GM18951 (cell line): ENCODE data around the gene MSGN1.

Experiments used
- POLR2A ChIP-seq: IDR thresholded peaks from 4 replicates; pipeline ENCODE4 v1.6.1; 2011; ENCODE audit warnings: mild to moderate bottlenecking; ENCODE audit not compliant: insufficient read length, insufficient read depth; ENCODE audit errors: extremely low read depth
- in situ Hi-C: fragments of 300-500 bp; cut with MboI; formaldehyde crosslinking; loops from one replicate; pipeline ENCODE4 v1.12.0; 2022; ENCODE audit warnings: low sequenced_read_pairs, mixed read lengths, inconsistent platforms; ENCODE audit not compliant: unreplicated experiment

The MSGN1 gene

DNA sequence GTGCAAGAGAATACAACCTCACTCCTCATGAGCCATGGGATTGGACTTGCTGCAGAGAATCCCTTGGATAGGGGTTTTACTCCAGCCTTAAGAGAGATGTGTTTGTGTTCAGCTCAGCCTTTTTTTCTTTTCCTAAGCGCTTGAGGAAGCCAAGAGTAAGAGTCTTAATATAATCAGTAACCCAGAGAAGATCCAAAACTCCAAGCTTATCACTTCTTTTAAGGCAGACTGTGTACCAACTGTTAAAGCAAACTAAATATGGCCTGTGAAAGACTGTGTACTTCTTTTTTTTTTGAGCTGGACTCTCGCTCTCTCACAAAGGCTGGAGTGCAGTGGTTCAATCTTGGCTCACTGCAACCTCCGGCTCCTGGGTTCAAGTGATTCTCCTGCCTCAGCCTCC lies 30.4 kb downstream of the MSGN1 start:
- TF ChIP-seq POLR2A = no peak
- in situ Hi-C loops = no loop called here

DNA sequence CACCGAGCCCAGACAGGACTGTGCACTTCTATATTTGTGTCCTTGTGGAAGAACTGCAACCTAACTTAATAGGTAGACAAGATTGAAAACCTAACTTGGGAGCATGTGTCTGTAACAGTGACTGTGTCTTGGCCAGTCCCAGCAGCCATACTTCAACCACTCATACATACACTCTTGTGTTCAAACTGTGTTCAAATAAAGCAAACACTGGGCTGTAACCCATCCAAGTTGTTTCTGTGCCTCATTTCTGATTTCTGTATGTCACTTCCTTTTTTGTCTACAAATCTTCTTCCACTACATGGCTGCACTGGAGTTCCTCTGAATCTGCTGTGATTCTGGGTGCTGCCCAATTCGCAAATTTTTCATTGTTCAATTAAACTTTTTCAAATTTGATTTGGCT lies 31.0 kb downstream of the MSGN1 start:
- in situ Hi-C loops = no loop called here
- TF ChIP-seq POLR2A = no peak

DNA sequence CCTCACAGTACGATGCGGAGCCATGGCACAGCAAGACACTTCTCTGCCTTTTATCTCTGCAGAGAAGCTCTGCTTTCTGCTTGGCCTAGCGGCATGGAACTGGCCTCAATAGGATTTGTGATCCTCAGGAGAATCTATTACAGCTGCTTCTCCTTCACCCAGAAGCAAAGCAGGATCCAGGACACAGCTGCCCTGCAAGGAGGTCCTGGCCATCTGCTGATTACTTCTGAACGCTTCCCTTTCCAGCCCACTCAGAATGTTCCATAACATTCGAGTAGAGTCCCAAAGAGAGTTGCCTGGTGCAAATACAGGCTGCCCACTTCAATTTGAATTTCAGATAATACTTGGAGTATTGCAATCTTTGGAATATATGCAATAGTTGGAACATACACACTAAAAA lies 33.0 kb downstream of the MSGN1 start:
- no peak for TF ChIP-seq POLR2A
- in situ Hi-C loops = no loop called here

DNA sequence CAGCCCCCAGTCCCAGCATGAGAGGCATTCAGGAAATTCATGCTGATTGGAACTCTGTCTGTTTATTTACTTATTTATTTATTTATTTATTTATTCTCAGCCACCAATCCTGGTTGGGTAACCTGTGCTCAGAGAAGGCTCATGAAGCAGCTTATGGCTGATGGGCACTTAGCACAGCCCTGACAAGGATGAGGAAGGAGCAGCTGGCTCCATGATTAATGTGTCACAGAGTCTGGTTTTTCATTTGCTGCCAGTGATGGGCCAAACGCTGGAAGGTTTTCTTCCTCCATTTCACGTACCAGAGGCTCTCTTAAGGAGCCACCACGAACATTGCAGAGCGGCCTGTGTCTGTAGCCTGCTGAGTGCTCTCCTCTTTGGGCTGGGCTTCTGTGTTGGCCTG lies 33.9 kb downstream of the MSGN1 start:
- no peak for TF ChIP-seq POLR2A
- in situ Hi-C loops = loop anchor here (25.0 kb wide), 1 partner anchor 312 kb away; no protein-coding TSS in a partner anchor

DNA sequence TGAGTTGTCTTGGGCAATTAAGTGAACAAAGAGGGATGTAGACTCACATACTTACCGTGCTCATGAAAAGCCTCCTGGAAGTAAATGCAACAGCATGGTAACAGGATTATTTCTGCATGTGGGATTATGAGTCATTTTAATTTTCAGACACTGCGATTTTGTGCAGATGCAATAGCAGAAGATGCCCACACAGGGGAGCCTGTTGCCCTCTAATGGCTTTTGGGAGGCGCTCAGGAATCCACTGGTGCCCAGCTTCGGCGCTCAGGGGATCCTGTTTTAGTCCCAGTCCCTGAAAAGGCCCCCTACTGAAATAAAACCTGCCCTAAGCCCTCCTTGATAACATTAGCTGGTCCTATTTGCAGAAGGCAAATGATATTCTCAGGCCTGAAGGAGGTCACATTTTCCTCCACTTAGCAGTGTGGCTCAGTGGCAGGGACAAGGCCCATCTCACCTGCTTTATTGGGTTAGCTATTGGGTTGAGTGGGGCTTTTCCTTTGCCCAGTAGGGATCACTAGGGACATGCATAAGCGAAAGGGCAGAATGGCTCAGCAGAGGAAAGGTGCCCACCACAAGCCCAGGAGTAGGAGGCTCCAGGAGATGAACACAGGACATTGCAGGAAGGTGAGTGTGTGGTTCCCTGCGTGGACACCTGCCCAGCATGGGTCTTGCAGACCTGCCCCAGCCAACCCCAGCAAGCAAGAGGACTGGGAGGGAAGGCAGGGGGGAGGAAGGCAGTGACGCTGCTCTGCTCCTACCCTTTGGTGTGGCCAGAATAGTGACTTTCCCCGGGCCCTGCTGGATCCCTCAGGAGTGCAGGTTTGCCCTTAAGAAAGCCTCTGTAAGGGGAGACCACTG lies 35.7 kb downstream of the MSGN1 start:
- in situ Hi-C loops = loop anchor here (25.0 kb wide), 1 partner anchor 310 kb away; no protein-coding TSS in a partner anchor
- TF ChIP-seq POLR2A = no peak

DNA sequence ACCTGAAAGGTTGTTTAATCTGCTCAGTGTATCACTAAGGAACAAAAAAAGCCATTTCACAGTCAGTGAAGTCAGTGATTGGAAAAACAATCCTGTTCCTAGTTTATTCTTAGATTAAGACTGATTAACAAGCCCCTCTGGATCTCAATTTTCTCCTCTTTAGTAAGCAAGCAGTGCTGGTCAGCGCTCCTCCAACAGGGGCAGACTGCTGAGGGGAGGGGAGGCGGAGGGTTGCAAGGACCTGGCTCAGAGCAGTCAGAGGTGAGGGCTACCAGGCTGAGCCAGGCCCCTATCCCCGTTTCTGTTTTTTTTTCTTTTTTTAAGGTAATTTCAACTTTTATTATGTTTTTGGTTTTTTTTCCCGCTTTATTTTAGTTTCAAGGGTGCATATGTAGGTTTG lies 37.5 kb downstream of the MSGN1 start:
- TF ChIP-seq POLR2A = no peak
- in situ Hi-C loops = loop anchor here (25.0 kb wide), 1 partner anchor 309 kb away; no protein-coding TSS in a partner anchor

DNA sequence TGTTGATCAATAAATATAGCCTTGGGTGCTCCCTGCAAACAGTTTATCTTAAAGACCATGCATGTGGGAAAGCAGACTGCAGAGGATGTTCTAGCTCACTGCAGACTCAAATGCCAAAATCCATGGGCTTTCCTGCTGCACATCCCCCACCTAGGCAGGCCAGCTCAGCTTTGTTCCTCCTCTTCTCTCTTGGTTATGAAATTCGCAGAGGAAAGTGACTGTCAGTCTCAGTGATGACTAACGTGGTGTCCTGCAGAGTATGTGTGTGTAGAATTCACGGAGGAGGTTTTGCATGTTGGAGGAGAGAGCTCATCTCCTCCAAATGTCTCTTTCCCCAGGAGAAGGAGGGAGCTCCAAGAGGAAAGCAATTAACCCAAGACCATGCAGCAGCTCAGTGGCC lies 40.8 kb downstream of the MSGN1 start:
- TF ChIP-seq POLR2A = no peak
- in situ Hi-C loops = loop anchor here (25.0 kb wide), 1 partner anchor 305 kb away; no protein-coding TSS in a partner anchor

DNA sequence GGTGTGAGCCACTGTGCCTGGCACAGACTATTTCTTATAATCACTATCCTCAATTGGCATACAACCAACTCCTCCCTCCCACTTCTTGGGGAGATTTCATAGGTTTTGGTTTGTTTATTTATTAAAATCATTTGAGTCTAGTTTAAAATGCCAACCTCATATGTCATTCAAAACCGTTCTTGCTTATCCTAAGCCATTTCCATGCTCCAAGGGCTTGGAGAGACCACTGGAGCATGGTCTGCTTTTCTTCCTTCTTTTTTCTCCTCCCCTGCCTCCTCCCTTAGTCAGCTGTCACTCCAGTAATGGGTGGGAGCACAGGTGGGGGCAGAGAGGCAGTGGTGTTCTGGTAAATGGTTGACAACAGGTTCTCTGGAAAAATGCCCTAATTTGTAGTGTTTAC lies 41.8 kb downstream of the MSGN1 start:
- in situ Hi-C loops = loop anchor here (25.0 kb wide), 1 partner anchor 304 kb away; no protein-coding TSS in a partner anchor
- TF ChIP-seq POLR2A = no peak

DNA sequence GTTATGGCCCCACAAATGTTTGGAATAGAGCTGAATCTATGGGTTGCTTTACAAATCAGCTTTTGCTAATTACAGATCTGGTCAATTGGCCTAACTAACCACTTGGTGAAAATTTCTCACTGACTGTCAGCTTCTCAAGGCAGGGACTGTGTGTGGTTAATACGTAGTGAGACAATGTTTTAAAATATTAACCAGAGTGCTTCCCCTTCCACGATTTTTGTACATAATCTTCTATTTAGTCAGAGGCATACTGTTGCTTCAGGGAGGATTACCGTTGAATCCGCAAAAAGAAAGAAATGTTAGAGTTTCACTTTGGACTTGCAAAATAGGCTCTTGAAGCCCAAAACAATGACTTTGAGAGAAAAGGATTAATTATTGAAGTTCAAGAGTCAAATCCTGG lies 47.3 kb downstream of the MSGN1 start:
- no peak for TF ChIP-seq POLR2A
- in situ Hi-C loops = loop anchor here (25.0 kb wide), 1 partner anchor 299 kb away; no protein-coding TSS in a partner anchor

DNA sequence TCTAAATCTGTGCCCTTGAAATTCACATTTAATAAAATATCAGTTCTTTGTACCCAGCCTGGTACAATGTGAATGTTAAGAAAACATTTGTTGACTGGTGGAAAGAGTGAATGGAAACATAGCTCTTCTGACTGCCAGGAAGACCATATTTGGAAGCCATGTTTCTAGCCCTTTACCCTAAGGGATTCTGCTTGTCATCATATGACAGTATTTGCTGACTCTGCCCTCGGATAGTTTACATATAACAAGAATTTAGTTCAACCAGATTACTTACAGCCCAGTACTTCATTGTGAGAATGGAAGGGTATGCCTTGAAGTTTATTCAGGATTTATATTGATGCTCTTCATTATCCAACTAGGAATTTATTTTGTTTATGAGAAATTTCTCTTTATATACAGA lies 48.4 kb downstream of the MSGN1 start:
- TF ChIP-seq POLR2A = no peak
- in situ Hi-C loops = loop anchor here (25.0 kb wide), 1 partner anchor 298 kb away; no protein-coding TSS in a partner anchor

DNA sequence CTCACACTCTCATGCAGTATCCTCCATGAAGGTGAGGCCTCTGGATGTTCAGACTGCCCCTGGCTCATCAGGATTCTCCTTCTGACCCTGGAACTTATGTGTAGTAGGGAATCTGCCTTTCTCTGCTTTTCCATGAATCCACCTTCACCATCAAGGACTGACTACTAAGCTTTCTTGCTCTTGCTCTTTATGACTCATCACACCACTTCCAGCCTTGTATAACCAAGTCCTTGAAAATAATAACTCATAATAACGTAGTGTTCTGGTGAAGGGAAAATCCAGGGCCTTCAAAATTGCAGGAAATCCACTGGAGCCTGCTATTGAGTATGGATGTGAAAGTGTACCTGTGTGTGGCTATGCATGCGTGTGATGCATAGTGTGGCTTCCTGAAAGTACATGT lies 50.9 kb downstream of the MSGN1 start:
- in situ Hi-C loops = loop anchor here (25.0 kb wide), 1 partner anchor 295 kb away; no protein-coding TSS in a partner anchor
- TF ChIP-seq POLR2A = no peak
